IgD-negative memory B cell (primary cell): ENCODE measurements around the gene CHMP4A. TPM values are rescaled to one million over a fixed set of nuclear protein-coding genes. Genes with fewer than 3 reads are reported as not detected.
A peak's percentile ranks its signal among the peaks of the same experiment; 100 is the strongest.

Source experiments
- H3K27ac Mint-ChIP-seq, 3 donors: one replicate each; pipeline ENCODE4 v1.8.0; 2020 to 2022; ENCODE audit warnings: mild to moderate bottlenecking in 3 of 3, mixed read lengths in 3 of 3, moderate library complexity in 1 of 3
- H3K27me3 Mint-ChIP-seq: one replicate; pipeline ENCODE4 v1.8.0; 2021; ENCODE audit warnings: mixed read lengths
- H3K36me3 Mint-ChIP-seq: one replicate; pipeline ENCODE4 v1.8.0; 2020; ENCODE audit warnings: mild to moderate bottlenecking, mixed read lengths
- H3K4me1 Mint-ChIP-seq, 3 donors: one replicate each; pipeline ENCODE4 v1.8.0; 2020 to 2022; ENCODE audit warnings: mixed read lengths in 3 of 3, mild to moderate bottlenecking in 1 of 3
- H3K4me3 Mint-ChIP-seq, 4 donors: one replicate each; pipeline ENCODE4 v1.8.0; 2020 to 2022; ENCODE audit warnings: mild to moderate bottlenecking in 4 of 4, mixed read lengths in 4 of 4, moderate library complexity in 3 of 4
- H3K9me3 Mint-ChIP-seq, 3 donors: one replicate each; pipeline ENCODE4 v1.8.0; 2020 to 2021; ENCODE audit warnings: mixed read lengths in 3 of 3, mild to moderate bottlenecking in 1 of 3
- polyA plus RNA-seq: library from polyadenylated mRNA; unstranded; fragments of 300-500 nt; fragmentation: Illumina TruSeq; gene quantifications from one replicate; pipeline ENCODE4 v1.2.3, GENCODE V29; 2021

Gene CHMP4A
- polyA plus RNA-seq, 1 donor from 2014 or later = 170 TPM

DNA sequence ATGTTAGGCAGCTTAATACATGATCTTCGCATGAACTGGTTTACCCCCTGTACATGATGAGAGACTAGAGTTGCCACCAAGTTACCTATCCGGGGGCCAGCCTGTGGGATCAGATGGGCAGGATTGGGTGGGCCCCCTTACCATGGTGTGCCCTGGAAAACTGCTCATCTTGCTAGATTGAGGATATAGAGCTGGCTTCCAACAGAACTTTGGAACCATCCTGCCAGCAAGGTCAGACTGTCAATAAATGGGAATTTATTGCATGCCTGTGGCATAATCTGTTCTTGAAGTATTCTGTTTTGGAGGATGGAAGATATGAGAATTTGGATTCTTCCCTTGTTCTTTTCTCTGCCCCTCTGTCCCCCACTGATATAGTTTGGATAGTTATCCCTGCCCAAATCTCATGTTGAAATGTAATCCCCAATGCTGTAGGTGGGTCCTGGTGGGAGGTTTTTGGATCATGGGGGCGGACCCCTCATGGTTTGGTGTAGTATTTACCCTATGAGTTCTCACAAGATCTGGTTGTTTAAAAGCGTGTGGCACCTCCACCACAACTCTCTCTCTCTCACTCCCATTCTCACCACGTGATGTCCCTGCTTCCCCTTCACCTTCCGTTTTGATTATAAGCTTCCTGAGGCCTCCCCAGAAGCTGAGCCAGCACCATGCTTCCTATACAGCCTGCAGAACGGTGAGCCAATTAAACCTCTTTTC lies 14.3 kb downstream of the CHMP4A start:
- Mint-ChIP-seq H3K4me1 (peaks cover 27 to 30% (median 28%) of the 10 kb centered on the region in 3 donors), H3K36me3 (peaks cover 2% of the 10 kb centered on the region), H3K27ac (peak overlapping the region; percentile 63 to 84 (median 63)), H3K4me3 (peak overlapping the region in 2 of 4 donors; percentile 20 to 97), H3K27me3 (no peaks in the 10 kb centered on the region), H3K9me3 (peaks cover 0 to 5% (median 2%) of the 10 kb centered on the region in 3 donors)

DNA sequence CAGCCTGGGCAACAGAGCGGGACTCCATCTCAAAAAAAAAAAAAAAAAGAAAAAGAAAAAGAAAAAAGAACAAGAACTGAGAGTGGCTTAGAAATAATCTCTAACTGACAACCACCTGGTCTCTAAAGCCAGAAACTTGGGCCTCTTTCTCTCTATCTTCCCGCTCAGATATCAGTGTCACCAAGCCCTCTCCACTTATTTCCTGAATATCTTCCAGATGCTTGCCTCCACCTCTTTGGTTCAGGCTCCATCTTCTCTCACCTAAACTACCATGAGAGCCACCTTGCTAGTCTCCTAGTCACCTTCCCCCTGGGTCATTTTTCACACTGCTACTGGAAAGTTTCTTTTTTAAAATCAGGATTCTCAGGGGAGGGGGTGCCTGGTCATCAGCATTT lies 16.2 kb downstream of the CHMP4A start:
- Mint-ChIP-seq H3K9me3 (peaks cover 0 to 1% (median 0%) of the 10 kb centered on the region in 3 donors), H3K27me3 (no peaks in the 10 kb centered on the region), H3K36me3 (peaks cover under 1% of the 10 kb centered on the region), H3K27ac (peak overlapping the region; percentile 94 to 99 (median 99)), H3K4me3 (peak overlapping the region in 3 of 4 donors; percentile 93 to 97 (median 97)), H3K4me1 (peaks cover 30 to 31% (median 31%) of the 10 kb centered on the region in 3 donors)

DNA sequence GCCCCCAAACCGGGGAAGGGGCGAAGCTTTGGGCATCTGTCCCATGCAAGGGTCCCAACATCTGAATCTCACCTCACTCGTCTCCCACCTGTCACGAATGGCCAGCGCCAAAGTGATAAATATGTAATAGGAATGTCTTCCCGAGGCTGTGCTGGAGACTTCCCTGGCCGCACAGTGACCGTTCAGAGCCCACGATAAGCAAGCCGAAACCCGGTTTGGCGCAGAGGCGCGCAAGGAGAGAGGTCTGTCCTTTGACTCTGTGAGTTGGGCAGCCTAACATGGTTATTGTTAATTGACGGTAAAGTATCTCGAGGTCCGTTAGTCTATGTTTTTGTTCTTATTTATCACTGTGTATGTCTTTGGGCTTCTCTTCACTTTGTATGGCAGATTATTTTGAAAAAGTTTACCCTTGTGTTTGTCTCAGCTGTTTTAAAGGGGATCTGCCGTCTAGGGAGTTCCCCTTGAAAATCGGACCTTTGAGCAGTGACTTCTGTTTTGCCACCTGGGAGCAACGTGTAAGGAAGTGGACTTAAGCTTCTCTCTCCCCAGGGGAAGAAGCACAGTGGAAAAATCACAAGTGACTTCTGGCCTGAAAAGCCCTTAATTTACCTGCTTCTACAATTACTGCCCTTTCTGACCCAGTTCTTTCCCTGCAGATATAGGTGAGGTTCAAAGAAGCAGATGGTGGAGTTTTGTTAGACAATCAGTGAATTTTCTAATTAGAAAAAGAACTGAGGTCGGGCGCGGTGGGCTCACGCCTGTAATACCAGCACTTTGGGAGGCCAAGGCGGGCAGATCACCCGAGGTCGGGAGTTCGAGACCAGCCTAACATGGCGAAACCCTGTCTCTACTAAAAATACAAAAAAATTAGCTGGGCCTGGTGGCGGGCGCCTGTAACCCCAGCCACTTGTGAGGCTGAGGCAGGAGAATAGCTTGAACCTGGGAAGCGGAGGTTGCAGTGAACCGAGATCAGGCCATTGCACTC lies 16.9 kb downstream of the CHMP4A start:
- Mint-ChIP-seq H3K27ac (peak overlapping the region; percentile 99), H3K4me1 (peaks cover 30 to 31% (median 31%) of the 10 kb centered on the region in 3 donors), H3K27me3 (no peaks in the 10 kb centered on the region), H3K4me3 (peak overlapping the region; percentile 93 to 97 (median 96)), H3K9me3 (no peaks in the 10 kb centered on the region), H3K36me3 (no peaks in the 10 kb centered on the region)

DNA sequence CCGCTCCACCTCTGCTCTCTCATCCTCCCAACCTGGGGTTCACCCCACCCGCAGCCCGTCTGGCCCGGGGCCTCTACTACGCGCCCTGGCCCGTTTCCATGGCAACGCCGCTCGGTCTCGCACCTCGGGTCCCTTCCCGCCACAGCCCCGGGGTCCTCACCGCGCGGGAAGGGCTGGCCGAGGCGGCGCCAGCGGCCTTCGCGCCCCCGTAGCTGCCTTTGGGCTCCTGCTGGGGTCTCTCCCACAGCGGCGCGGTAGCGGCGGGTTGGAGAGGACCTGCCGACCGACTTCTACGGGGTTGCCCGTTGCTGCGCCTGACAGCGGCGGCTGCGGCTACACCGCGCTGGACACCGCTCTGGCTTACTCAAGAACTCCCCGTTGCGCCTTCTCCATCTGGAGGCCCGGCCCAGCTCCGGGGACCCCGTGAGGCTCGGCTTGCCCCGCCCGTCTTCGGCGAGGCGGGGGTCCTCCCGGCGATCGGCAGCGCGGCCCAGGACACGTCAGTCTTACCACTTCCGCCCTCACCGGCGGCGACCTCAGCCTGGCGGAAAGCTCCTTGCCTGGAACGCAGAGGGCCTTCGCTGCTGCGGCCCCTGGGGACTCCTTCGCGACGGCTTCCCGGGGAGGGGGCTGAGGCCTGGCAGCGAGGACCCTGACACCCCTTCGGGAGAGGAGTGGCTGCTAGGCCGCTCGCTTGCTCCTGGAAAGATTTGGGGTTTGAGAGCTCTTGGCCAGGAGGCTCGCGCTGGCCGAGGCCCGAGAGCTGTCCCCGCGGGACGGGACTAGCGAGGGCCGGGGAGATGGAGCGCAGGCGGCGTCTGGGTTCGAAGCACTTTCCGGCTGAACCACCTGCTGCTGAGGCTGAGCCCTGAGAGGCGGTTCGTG lies 17.9 kb downstream of the CHMP4A start, which contains the start of gene TM9SF1:
TSS of gene TM9SF1 (minus strand) at position 256 of the 885 bp plus-strand sequence. CDS start 422 bp downstream, outside the sequence.
- peak within 1 kb of the TSS; percentile 99 for H3K27ac Mint-ChIP-seq
- H3K27me3 Mint-ChIP-seq = no peaks in the 10 kb centered on the region
- no peaks in the 10 kb centered on the region for H3K9me3 Mint-ChIP-seq
- no peaks in the 10 kb centered on the region for H3K36me3 Mint-ChIP-seq
- peaks cover 30 to 31% (median 31%) of the 10 kb centered on the region in 3 donors for H3K4me1 Mint-ChIP-seq
- peak within 1 kb of the TSS; percentile 93 to 97 (median 96) for H3K4me3 Mint-ChIP-seq

DNA sequence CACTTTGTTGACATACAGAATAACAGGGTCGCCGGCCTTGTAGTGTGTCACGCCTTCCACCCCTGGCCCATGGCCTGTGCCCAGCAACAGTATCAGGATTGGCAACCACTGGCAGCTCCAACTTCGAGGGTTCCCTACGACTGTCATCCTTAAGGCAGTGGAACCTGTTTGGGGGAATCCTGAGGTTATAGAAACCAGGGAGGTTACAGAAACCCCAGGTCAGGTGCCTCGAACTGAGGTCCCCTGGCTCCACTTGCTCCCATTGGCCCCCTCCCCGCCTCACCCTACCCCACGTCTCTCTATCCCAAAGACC lies 18.5 kb downstream of the CHMP4A start:
- Mint-ChIP-seq H3K4me3 (peak overlapping the region; percentile 93 to 97 (median 96)), H3K27me3 (no peaks in the 10 kb centered on the region), H3K9me3 (no peaks in the 10 kb centered on the region), H3K36me3 (no peaks in the 10 kb centered on the region), H3K4me1 (peaks cover 30 to 32% (median 31%) of the 10 kb centered on the region in 3 donors), H3K27ac (peak overlapping the region; percentile 99)

DNA sequence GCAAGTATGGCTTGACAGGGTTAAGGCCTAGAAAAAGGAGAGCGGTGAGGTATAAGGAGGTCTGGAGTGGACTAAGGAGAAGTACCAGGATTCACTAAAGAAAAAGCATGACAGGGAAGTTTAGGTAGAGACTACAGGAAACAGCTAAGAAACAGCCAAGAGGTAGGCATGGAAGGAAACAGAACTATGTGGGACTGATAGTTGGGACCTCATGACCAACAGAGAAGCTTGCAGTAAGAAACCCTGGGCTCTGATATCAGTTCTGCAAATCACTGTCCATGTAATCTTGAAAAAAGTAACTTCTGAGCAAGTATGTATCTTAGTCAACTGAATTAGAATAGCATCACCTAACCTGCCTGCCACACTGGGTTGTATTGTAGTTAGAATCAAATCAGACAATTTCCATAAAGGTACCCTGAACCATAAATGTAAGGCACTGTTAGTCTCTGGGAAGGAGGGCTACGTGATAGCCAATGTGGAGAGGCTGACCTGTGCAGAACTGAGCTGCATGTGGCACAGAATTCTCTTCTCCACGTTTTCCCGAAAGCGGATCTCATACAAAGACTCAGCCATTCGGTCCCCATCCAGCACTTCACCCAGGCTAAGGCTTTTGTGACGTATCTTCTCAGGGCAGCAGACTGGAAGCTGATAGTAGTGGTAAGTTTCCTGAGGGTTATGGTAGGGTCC lies 19.0 kb downstream of the CHMP4A start:
- peak overlapping the region; percentile 90 to 99 (median 99) for H3K27ac Mint-ChIP-seq
- no peaks in the 10 kb centered on the region for H3K36me3 Mint-ChIP-seq
- H3K27me3 Mint-ChIP-seq = no peaks in the 10 kb centered on the region
- peak overlapping the region; percentile 93 to 97 (median 96) for H3K4me3 Mint-ChIP-seq
- peaks cover 31 to 34% (median 32%) of the 10 kb centered on the region in 3 donors for H3K4me1 Mint-ChIP-seq
- no peaks in the 10 kb centered on the region for H3K9me3 Mint-ChIP-seq

DNA sequence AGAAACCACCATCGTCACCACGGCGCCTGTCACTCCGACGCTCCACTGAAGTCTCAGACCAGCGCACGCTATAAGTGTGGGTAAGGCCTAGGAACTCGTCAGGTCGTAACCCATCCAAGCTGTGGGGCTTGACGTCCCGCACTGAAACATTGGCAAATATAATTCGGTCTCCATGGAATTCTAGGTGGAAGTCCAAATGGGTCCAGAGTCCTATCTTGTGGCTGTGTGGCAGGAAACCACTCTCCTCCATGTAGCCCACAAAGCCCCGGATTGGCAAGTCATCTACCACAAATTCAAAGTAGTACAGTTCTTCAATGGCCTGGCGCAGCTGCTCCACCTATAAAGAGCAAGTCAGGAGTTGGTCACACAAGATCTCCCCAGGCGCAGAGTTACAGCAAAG lies 20.4 kb downstream of the CHMP4A start:
- Mint-ChIP-seq H3K9me3 (no peaks in the 10 kb centered on the region), H3K4me1 (peaks cover 27 to 33% (median 32%) of the 10 kb centered on the region in 3 donors), H3K4me3 (peak overlapping the region in 2 of 4 donors; percentile 37 to 87), H3K27ac (peak overlapping the region in 1 of 3 donors; percentile 77), H3K27me3 (no peaks in the 10 kb centered on the region), H3K36me3 (no peaks in the 10 kb centered on the region)

DNA sequence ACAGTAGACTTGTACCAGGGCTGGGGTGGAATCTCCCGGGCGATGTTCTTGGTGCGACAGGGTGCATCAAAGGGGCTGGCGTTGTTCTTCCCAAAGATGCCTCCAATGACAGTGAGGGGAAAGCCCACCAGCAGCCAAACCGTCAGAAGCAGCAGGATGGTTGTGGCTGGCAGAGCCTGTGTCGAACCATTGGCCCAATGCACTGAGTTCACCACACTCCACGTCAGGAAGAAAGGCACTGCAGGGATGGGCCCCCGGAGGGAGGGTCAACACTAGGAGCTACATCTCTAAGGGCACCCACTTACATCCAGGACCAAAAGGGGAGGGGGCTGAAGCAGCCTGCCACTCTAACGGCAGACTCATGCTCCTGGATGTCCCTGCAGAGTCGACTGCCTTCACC lies 22.9 kb downstream of the CHMP4A start:
- H3K36me3 Mint-ChIP-seq = peaks cover 1% of the 10 kb centered on the region
- peaks cover 25 to 26% (median 25%) of the 10 kb centered on the region in 3 donors for H3K4me1 Mint-ChIP-seq
- H3K9me3 Mint-ChIP-seq = no peaks in the 10 kb centered on the region
- H3K27me3 Mint-ChIP-seq = no peaks in the 10 kb centered on the region
- H3K4me3 Mint-ChIP-seq = peak overlapping the region in 1 of 4 donors; percentile 100
- H3K27ac Mint-ChIP-seq = peak overlapping the region in 1 of 3 donors; percentile 99

DNA sequence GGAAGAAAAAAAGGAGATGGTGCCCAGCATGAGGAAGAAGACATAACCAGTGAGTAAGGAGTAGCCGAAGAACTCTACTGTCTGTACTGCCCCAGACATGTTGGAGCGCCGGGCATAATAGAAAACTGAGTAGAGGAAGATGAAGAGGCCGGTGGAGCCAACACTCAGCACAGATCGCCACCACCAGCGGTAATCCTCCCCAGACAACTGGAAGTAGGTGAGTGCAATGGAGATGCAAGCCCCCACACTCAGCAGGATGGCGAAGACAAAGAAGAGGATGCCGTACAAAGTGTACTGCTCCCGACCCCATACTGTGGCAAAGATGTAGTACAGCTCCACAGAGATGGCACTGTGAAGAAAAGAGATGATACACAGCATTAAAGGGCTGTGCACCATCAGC lies 23.8 kb downstream of the CHMP4A start:
- Mint-ChIP-seq H3K27me3 (no peaks in the 10 kb centered on the region), H3K4me1 (peaks cover 22 to 24% (median 23%) of the 10 kb centered on the region in 3 donors), H3K36me3 (peaks cover 1% of the 10 kb centered on the region)

DNA sequence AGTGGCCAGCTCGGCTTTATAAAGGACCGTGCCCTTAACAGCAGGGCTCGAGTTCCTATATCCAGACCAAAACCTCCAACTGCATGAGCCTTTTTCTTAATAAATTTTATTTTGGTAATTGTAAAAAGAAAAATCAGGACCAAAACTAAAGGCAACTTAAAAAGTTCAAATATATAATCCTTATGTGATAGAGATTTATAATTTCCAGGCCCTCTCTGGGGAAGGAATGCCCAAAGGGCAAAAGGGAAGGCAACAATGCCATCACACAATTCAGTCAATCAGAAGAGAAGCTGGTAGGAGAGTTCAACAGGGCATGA lies 24.3 kb downstream of the CHMP4A start:
- H3K4me3 Mint-ChIP-seq = peak overlapping the region; percentile 90 to 100 (median 96)
- H3K36me3 Mint-ChIP-seq = peaks cover 1% of the 10 kb centered on the region
- peaks cover 18 to 19% (median 18%) of the 10 kb centered on the region in 3 donors for H3K4me1 Mint-ChIP-seq
- no peaks in the 10 kb centered on the region for H3K9me3 Mint-ChIP-seq
- H3K27ac Mint-ChIP-seq = peak overlapping the region; percentile 88 to 99 (median 95)
- no peaks in the 10 kb centered on the region for H3K27me3 Mint-ChIP-seq

More for the DNA sequence above, 23.8 kb downstream of the CHMP4A start:
- peak overlapping the region in 2 of 4 donors; percentile 48 to 100 for H3K4me3 Mint-ChIP-seq
- no peaks in the 10 kb centered on the region for H3K9me3 Mint-ChIP-seq
- peak overlapping the region; percentile 88 to 99 (median 95) for H3K27ac Mint-ChIP-seq

DNA sequence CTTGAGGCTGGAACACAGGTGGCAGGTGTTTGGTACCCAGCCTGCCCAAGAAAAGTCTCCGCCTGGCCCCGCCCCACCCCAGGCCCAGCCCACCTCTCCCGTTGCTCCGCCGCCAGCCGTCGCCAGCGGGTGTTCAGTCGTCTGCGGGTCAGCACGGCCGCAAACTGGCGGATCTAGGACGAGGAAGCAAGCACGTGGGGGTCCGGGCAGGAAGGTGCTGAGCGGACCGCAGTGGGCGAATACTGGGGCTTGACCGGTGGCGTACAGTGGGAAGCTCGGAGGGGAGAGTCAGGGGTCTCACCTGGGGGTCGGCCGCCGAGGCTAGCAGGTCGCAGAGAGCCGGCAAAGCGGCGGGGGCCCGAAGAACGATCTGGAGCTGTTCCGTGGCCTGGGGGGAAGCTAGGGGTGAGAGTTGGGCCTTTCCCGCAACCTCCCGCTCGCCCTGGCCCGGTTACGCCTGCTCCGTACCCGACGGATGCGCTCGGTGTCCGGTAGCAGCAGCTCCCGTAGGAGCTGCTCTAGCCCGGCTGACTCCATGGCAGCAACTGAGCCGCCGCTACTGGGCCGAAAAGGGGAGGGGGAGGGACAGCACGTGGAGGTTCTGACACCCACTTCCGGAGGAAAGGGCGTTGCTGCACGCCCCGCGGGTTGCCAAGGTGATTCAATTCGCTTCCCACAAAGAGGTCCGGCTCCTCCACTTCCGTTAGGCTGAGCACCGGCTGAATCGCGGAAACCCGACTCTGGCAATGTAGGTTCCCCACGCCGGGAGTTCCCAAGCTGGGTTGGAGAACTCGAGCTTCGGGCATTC lies 24.8 kb downstream of the CHMP4A start, which contains the start of gene IPO4:
TSS of gene IPO4 (minus strand) at position 566 of the 808 bp plus-strand sequence. CDS start at position 537, 29 bp downstream.
- Mint-ChIP-seq H3K27ac (peak within 1 kb of the TSS; percentile 88 to 99 (median 95)), H3K9me3 (no peaks in the 10 kb centered on the region), H3K4me1 (peaks cover 16 to 18% (median 17%) of the 10 kb centered on the region in 3 donors), H3K27me3 (no peaks in the 10 kb centered on the region), H3K4me3 (peak within 1 kb of the TSS; percentile 90 to 100 (median 96)), H3K36me3 (peaks cover 1% of the 10 kb centered on the region)

DNA sequence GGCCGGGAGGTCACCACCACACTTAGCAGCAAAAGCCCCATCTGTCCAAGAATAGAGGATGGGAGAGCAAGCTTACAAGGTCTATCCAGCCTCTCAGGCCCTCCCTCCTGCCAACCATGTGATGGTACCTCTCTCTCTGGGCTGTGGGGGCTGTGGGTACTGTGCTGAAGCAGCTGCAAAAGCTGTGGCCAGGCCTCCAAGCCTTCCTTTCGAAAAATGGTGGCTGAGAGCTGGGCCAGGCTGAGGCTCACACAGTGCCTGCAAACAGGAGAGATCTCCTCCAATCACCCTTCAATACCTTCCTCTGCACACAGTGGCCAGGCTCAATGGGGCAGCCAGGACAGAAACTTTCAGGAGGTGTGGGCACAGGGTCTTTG lies 25.8 kb downstream of the CHMP4A start:
- no peaks in the 10 kb centered on the region for H3K9me3 Mint-ChIP-seq

More for the DNA sequence above, 25.8 kb downstream of the CHMP4A start:
- Mint-ChIP-seq H3K4me3 (peak overlapping the region; percentile 84 to 100 (median 94)), H3K27ac (peak overlapping the region in 2 of 3 donors; percentile 88 to 99), H3K36me3 (peaks cover 1% of the 10 kb centered on the region), H3K4me1 (peaks cover 15 to 17% (median 16%) of the 10 kb centered on the region in 3 donors), H3K27me3 (no peaks in the 10 kb centered on the region)
